NCI-H2081 (cell line): ENCODE data around the gene ADPRHL1.
"Not testable (repeated sequence)": the region's sequence is repeated elsewhere in the genome, so short reads cannot be mapped to it uniquely, and the experiment has no call there.

ENCODE experiments used
- DNase-seq, 2 experiments: peaks; one replicate each; lab custom pipeline; 2025; lab: John Stamatoyannopoulos, UW

The ADPRHL1 gene

GRCh38 chr13:113477724-113478123 lies 24.4 kb upstream of the ADPRHL1 start:
- no peak for DNase-seq

GRCh38 chr13:113476811-113477210 lies 23.5 kb upstream of the ADPRHL1 start:
- DNase-seq: no peak

- no peak for DNase-seq
Measured at GRCh38 chr13:113475911-113476310, 22.6 kb upstream of the ADPRHL1 start.

GRCh38 chr13:113475280-113475679 lies 22.0 kb upstream of the ADPRHL1 start:
- no peak for DNase-seq

- DNase-seq: no peak
Measured at GRCh38 chr13:113474179-113474578, 20.9 kb upstream of the ADPRHL1 start.

GRCh38 chr13:113472355-113473025 lies 19.2 kb upstream of the ADPRHL1 start:
- no peak for DNase-seq

- no peak for DNase-seq
Measured at GRCh38 chr13:113471844-113472243, 18.6 kb upstream of the ADPRHL1 start.

- DNase-seq: not testable (repeated sequence)
Measured at GRCh38 chr13:113470635-113471163, 17.4 kb upstream of the ADPRHL1 start.

- no peak for DNase-seq
Measured at GRCh38 chr13:113470073-113470472, 16.8 kb upstream of the ADPRHL1 start.

- no peak for DNase-seq
Measured at GRCh38 chr13:113469582-113469981, 16.3 kb upstream of the ADPRHL1 start.

- no peak for DNase-seq
Measured at GRCh38 chr13:113468472-113469201, 15.3 kb upstream of the ADPRHL1 start.

GRCh38 chr13:113468029-113468428 lies 14.7 kb upstream of the ADPRHL1 start:
- no peak for DNase-seq

GRCh38 chr13:113466383-113466782 lies 13.1 kb upstream of the ADPRHL1 start:
- no peak for DNase-seq

- DNase-seq: no peak
Measured at GRCh38 chr13:113465300-113465699, 12.0 kb upstream of the ADPRHL1 start.

- DNase-seq: no peak
Measured at GRCh38 chr13:113464476-113464875, 11.2 kb upstream of the ADPRHL1 start.

- DNase-seq: no peak
Measured at GRCh38 chr13:113461022-113461751, 7.9 kb upstream of the ADPRHL1 start.

GRCh38 chr13:113460599-113460998 lies 7.3 kb upstream of the ADPRHL1 start:
- no peak for DNase-seq

- DNase-seq: no peak
Measured at GRCh38 chr13:113460064-113460555, 6.8 kb upstream of the ADPRHL1 start.

GRCh38 chr13:113458253-113459065 lies 5.2 kb upstream of the ADPRHL1 start:
- DNase-seq: no peak

- DNase-seq: no peak
Measured at GRCh38 chr13:113457510-113457909, 4.2 kb upstream of the ADPRHL1 start.

- DNase-seq: no peak
Measured at GRCh38 chr13:113456116-113456702, 2.9 kb upstream of the ADPRHL1 start.
